ENCODE measurements around the gene PPP1R3G.
A peak's percentile ranks its signal among the peaks of the same experiment; 100 is the strongest.

PPP1R3G gene

DNA sequence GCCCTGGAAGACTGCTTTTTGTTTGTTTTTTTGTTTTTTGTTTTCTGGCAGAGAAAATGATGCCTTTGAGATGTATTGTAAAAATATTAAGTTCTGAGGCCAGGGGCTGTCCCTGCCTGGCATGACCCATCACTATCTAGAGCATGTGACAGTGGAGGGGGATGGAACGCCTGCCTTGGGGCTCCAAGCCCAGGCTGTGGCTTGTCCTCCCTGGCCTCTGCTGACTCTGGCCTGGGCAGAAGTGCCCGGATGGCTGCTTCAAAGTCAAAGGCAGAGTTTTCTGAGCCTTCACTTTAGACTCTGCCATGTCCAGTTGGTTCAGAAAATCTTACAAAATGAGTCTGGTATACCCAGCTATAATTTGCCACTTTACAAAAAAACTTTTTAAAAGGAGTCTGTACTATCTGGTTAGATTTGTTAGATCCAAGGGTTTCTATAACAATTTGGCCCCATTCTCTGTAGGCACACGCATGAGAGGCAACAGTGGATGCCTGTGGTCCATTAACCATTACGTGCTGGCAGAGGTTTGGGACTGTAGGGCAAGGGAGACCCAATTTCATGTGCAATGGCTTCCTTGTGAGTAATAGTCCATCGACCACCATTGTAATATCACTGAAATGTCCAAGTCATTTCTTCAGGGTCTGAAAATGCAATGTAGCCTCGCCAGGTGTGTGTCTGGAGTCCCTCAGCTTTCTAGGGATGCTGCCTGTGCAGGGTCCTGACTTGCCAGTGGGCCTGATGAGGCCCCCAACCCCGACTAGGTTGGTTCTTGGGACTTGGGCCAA is 8.3 kb downstream of the PPP1R3G start:
- DNase-seq (ENCODE audit: low spot score) (no peak), FAIRE-seq (no peak)

DNA sequence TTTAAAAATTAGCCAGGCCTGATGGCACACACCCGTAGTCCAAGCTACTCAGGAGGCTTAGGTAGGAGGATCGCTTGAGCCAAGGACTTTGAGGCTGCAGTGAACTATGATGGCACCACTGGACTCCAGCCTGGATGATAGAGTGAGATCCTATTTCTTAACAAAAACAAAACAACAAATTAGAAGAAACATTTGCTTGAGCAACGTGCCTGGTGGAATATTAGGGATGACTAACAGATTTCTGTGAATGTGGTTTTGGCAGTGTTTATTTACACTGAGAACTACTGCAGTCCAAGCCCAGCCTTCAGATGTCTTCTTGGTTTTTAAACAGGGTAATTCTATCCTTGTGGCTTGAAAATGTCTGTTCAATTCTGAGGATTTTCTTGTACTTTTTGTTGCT is 9.2 kb downstream of the PPP1R3G start:
- peak; percentile 16 for DNase-seq (ENCODE audit: low spot score)
- FAIRE-seq: peak; percentile 31

DNA sequence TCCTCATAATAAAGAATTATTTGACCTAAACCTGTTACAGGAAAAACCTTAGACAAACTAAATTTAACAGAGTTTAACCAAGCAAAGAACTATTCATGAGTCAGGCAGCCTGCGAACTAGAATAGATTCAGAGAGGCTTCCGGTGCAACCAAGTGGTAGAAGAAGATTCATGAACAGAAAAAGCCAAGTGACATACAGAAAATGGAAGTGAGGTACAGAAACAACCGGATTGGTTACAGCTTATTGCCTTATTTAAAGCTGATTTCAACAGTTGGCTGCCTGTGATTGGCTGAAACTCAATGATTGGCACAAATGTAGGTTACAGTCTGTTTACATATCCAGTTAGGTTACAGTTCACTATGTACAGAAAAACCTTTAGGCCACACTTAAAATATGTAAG is 10.1 kb downstream of the PPP1R3G start:
- peak; percentile 56 for DNase-seq (ENCODE audit: low spot score)
- FAIRE-seq: peak; percentile 81

DNA sequence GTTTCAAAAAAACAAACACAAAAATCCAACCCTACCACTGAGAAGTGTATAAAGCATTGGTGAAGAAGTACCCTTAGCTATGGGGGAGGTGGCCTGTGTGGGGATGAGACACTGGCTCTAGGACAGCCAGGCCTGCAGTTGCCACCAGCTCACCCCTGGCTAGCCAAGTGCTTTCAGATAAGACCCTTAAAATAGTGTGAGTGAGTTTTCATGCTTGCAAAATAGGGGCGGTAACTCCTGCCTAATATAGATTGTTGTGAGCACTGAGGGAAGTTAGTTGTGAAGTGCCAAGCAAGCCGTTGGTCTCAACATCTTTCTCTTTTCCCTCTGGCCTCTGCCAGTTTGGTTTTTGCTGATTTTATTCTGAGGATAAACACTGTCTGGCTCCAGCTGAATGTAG is 11.3 kb downstream of the PPP1R3G start:
- DNase-seq (ENCODE audit: low spot score): no peak
- no peak for FAIRE-seq

DNA sequence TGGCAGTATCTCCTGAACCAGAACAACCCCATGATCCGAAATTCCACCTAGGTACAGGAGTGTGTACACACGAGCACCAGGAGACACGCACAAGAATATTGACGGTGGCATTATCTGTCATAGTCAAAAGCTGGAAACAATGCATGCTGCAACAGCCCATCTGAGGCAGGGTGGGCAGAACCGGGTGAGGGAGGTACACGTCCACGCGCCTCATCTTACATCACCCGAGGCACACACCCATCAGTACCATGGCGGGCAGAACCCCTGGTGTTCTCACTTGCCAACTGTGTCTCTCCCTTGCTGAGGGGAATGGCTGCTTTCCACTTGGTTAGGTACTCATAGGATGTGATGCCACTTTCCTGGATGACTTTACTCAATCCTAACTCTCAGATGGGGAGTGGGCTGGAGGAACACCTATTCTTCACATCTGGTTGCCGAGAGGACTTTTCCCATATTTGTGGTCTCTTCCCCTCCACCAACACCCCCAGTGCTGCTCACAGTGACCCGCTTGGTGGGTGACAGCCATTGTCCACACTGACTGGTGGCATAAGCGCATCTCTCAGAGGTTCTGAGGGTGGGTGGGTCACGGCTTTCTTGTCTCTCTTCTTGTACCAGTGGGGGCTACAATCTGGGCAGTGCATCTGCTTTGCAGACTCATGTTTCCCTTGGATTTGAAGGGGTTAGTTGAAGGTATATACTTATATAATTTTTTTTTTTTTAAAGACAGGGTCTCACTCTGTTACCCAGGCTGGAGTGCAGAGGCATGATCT is 13.5 kb downstream of the PPP1R3G start:
- FAIRE-seq (no peak), DNase-seq (ENCODE audit: low spot score) (no peak)

DNA sequence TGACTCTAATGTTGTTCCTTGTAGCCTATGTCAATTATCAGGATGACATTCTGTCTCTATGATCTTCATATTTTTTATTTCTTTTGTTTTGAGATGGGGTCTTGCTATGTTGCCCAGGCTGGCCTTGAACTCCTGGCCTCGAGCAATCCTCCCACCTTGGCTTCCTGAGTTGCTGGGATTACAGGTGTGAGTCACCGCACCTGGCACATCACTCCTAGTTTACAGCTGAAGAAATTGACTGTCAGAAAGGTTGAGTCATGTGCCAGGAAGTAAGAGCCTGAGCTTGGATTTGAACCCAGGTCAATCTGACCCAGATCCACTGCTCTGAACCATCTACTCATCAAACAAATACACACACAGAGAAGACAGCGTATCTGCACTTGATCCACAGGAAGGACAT is 14.4 kb downstream of the PPP1R3G start:
- FAIRE-seq: no peak
- peak; percentile 18 for DNase-seq (ENCODE audit: low spot score)

DNA sequence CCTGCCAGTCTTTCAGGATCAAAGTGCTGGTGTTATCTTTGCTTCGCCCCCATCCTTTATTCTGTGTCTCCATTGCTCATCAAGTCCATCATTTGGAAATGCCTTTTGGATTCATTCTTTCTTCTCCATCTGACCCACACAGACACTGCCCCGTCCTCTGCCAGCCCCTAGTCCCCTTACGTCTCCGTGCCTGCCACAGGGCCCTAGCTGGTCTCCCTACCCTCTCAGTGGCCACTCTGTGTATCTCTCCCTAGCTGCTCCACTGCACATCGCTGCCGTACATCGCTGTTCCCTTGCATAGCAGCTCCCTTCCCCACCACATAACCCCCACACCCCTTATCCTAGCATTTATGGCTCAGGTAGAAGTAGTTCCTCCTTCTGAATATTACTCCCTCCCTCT is 15.7 kb downstream of the PPP1R3G start:
- FAIRE-seq: no peak
- DNase-seq (ENCODE audit: low spot score): no peak

DNA sequence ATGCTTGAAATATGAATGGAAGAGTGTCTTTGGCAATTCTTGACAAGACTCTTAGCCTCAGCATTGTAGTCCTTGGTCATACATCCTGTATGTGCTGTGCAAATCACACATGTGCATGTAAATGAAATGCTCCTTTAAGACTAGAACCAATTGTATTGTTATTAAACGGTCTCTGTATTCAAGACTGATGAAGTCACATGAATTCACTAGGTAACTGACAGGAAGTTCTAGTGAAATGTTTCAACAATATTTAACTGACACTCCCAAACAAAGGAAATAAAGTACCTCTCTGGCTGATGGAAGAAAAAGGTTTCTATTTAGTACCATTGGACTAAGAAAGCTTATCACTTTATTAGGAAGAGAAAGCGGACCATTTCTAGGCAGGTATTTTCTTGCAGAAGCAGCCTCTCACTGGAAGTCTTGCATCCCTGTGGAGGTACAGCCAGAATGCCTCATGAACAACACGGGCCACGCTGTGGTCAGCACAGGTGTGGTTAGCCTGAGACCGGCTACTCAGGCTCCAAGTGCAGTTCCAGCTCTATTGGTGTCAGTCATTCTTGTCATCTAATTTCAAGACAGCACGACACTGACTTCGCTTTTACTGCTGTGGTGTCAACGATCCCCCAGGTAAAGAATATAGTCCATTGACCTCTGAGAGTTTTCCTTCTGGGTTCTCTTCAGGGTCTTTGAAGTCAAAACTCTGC is 17.3 kb downstream of the PPP1R3G start:
- DNase-seq (ENCODE audit: low spot score) (no peak), FAIRE-seq (no peak)

DNA sequence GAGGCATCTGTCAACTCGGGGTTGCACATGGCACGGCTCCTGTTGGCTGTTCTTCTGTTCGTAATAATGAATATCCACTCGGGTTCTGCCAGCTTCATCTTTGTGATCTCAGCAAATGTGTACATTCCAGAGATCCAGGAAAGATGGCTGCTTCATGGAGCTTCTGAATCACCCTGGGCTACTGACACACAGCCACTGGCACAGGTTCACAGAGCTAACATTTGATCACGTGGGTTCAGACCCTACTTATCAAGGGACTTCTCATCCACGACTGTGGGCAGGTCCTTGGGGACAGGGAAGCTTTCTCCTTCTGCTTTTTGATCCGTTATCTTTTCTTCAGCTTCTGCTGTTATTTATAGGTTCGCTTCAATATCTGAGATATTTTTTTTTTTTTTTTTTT is 18.1 kb downstream of the PPP1R3G start:
- no peak for DNase-seq (ENCODE audit: low spot score)
- no peak for FAIRE-seq

DNA sequence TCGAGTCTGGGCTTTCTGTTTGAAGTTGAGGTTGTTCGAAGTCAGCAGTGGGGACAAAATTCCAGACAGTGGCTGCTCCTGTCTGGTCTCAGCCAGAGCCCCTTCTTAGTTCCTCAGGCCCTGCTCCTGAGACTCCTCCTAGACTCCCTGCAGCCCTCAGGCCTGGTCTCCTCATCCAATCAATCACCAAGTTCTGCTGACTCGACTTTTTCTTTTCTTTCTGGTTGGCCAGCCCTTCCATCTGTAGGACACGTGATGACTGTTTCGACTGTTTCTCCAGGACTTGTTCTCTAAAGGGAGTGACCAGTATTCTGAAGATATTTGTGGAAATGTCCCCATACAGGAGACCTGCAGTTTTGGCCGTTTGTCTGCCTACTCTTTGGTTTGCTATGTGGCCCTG is 19.5 kb downstream of the PPP1R3G start:
- FAIRE-seq: no peak
- DNase-seq (ENCODE audit: low spot score): no peak

DNA sequence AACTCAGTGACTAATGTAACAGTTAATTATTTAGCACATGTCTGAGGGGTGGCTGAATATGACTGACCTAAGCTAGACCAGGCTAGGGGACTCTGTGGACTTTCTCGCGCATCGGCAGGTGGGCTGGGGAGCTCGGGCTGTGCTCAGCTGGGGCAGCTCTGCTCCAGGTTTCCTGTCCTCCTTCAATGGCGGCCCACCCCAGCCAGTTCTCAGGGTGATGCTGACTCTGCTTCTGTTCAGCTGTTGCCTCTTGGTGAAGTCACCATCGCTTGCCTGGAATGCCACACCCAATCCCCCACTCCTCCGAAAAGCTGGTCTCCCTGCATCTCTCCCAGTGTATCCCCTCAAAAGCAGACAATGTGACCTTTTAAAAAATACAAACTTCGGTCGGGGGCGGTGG is 20.0 kb downstream of the PPP1R3G start:
- DNase-seq (ENCODE audit: low spot score): no peak
- no peak for FAIRE-seq

DNA sequence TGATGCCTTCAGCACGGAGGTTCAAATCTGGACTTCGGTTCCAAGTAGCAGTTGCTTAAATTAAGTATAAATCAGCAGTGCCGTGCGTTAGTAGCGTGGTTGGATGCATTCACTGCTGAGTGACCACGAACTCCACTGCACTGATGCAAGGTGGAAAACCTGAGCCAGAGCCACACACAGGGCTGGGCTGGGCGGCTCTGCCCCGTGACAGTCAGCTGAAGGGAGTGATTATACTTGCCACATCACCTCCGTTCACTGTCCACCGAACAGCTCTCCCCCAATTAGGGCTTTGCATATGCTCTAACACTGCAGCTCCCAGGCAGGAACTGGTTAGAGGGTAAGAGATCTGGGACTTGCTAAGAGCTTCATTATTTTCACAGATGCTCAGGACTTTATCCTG is 22.2 kb downstream of the PPP1R3G start:
- no peak for FAIRE-seq

DNA sequence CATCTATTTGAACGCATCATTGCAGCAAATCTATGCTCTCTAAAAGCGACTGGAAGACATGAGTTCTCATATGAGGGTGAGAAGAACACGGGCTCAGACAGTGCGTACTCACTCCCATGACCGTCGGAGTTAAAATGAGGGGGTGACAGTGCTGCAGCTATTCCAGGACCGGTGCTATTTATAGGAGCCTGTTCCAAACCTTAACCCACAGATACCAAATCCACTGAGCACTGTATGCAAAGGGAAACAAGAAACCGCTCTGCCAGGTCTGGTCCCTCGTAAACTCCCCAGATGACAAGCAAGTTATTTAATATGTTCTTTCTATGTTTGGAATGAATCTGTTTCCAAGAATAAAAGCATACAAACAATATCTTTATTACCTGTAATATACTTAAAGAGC is 22.9 kb downstream of the PPP1R3G start:
- DNase-seq (ENCODE audit: low spot score) (no peak), FAIRE-seq (no peak)

More for the DNA sequence above, 22.2 kb downstream of the PPP1R3G start:
- DNase-seq (ENCODE audit: low spot score): no peak

DNA sequence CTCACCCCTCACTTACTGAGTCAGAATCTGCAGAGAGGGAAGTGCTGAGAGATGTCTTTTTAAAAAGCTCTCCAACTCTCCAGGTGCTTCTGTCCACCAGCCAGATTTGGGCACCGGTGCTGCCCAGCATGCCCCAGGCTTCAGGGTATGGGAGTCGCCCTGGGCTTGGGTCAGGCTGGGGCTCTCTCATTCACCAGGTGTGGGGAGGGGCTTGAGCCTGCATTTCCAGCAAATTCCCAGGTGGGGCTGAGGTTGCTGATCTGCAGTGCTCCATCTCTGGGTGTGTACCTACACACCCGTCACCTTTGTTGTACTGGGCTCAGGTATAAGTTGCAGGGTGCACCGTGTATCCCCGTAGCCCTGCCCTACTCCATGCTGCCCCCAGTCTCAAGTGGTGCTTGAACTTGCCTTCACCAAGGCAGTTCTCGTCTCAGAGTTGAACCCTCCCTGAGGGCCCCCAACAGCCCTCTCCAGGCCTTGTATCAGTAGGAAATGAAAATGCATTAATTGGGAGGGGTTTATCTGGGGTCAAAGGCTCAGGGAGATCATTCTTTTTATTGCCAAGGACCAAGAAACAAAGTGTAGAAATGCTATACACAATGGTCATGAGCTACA is 23.5 kb downstream of the PPP1R3G start:
- DNase-seq (ENCODE audit: low spot score): no peak
- no peak for FAIRE-seq

DNA sequence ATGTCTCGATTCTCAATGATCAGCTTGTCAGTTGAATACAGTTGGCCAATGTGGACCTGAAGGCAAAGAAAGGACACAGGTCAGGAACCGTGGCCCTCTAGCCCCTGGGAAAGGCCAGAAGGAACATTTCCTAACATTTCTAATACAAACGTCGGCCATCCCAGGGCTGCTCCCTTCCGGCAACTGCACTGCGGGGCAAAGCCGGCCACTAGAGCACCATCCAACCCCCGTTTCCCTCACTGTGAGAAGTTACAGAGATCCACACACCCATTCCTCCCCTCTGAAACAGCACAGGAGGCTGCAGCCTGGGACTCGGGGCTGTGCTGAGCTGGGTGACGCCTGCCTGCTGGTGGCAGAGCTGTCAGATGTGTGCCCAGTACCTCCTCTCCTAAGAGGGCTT is 24.3 kb downstream of the PPP1R3G start:
- FAIRE-seq (no peak), DNase-seq (ENCODE audit: low spot score) (no peak)

DNA sequence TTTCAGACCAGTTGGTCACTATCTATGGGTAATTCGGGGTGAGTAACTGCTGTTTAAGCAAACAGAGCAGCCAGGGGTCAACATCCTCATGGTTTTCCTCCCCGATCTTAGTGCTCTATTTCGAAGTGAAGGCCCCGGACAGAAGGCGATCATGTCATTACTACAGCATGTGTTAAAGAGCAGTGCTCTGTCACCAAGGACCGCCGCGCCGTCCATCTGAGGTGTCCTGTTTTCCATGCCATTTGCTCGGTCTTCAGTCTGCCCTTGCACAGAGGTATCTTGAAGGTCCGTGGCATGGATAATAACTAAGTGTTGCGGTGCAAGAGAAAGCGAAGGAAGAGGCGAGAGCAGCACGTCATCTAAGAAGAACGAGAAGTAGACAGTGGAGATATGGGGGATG is 25.1 kb downstream of the PPP1R3G start:
- DNase-seq (ENCODE audit: low spot score) (no peak), FAIRE-seq (no peak)

DNA sequence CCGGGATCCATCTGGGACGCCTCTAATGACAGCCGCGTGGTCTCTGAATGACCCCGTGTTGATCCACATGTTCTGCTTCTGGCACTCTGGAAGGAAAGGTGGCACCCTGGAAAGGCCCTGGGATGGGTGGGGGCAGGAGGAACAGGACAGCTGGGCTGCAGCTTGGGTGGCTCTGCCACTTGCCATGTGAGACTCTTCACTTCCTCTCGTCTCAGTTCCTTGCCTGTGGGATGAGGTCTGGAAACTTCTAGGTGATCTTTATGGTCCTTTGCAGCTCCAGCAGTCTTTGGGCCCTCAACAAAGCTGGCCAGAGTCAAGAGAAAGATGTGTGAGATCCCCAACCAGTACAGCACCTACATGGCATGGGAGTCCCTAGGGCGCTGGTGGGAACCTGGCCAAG is 26.5 kb downstream of the PPP1R3G start:
- DNase-seq (ENCODE audit: low spot score) (no peak), FAIRE-seq (no peak)

DNA sequence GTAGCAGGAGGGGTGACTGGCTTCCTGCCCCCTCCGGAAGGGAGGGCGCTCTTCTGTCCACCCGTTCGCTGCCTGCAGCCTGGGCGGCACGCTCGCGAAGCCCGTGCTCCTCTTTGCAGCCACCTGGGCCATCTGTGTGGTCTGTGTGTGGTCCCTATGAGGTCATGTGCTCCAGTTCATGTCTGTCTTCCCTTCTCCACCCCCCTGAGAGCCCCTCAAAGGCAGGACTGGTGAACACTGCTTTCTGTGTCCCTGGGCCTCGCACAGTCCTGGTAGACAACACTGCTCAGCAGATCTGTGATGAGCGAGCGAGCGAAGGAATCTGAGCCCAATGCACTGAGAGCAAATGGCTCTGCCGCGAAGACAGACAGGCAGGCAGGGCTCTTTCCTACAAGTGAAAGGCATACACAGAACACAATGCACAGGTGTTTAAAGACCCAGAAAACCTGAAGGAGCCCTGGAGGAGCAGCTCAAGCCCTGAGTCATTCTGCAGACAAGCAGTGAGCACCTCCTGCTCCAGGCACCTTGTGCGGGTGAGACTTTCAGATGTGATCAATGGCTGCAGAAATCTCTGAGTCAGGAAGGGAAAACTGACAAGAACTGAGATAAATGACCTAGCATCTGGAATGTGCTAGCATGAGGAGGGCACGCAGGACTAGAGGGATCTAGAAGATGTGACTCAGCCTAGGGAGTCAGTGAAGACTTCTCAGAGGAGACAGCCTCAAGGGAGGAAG is 27.1 kb downstream of the PPP1R3G start:
- peak; percentile 79 for DNase-seq (ENCODE audit: low spot score)

DNA sequence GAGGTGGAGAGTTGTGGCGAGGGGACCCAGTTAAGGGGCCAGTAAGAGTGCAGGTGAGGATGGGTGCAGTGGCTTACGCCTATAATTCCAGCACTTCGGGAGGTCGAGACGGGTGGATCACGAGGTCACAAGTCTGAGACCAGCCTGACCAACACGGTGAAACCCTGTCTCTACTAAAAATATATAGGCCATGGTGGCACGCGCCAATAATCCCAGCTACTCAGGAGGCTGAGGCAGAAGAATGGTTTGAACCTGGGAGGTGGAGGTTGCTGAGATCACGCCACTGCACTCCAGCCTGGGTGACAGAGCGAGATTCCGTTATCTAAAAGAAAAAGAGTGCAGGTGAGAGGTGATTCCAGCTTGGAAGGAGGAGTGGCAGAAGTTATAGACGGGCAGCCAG is 28.0 kb downstream of the PPP1R3G start:
- FAIRE-seq: no peak
- DNase-seq (ENCODE audit: low spot score): no peak

More for the DNA sequence above, 27.1 kb downstream of the PPP1R3G start:
- peak; percentile 67 for FAIRE-seq

DNA sequence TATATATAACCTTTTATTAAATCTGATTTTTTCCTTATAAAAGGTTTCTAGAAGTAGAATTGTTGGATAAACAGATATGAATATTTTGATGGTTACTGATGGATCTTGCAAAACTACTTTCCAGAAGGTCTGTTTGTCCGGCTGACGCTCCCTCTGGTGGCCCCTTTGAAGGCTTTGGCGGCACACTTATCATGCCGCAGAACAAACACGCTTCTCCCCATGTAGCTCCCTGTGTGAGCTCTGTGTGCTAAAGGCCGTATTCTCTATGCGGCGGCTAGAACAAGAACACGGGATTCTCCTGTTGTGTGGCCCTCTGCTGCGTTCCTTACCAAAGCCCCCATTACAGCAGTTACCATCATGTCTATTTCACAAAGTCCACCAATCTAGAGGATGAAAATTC is 30.0 kb downstream of the PPP1R3G start:
- DNase-seq (ENCODE audit: low spot score): no peak
- no peak for FAIRE-seq

Data from RCC 7860 (cell line).